NCI-H1105 (cell line): Measurements from ENCODE around the gene SLC5A5.
"Not testable (repeated sequence)": the region's sequence is repeated elsewhere in the genome, so short reads cannot be mapped to it uniquely, and the experiment has no call there.

Experiments
- DNase-seq: peaks from one replicate; lab custom pipeline; 2025; lab: John Stamatoyannopoulos, UW

Gene SLC5A5

DNA sequence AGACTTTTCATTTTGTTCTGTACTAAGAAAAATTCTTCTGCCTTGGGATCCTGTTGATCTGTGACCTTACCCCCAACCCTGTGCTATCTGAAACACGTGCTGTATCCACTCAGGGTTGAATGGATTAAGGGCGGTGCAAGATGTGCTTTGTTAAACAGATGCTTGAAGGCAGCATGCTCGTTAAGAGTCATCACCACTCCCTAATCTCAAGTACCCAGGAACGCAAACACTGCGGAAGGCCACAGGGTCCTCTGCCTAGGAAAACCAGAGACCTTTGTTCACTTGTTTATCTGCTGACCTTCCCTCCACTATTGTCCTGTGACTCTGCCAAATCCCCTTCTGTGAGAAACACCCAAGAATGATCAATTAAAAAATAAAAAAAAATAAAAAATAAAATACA, 47.4 kb downstream of the SLC5A5 start:
- not testable (repeated sequence) for DNase-seq

- DNase-seq, result no peak
Observed at GRCh38 chr19:17920527-17920926, 48.8 kb downstream of the SLC5A5 start.

DNA sequence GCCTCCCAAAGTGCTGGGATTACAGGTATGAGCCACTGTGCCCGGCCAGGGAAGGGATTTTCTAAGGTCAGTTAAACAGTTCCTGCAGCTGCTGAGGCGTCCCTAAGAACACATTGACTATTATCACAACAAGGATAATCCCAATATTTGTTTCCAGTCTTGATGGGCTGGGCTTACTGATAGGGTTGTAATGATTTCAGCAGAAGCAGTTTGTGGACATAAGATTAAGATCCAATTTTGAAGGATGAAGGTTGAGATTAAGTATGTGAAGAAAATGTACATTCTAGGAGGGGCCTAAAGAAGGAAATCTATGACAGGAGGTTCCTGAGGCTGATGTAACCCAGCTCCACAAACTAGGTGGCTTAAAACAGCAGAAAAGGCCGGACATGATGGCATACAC, 50.4 kb downstream of the SLC5A5 start:
- DNase-seq, result no peak

DNA sequence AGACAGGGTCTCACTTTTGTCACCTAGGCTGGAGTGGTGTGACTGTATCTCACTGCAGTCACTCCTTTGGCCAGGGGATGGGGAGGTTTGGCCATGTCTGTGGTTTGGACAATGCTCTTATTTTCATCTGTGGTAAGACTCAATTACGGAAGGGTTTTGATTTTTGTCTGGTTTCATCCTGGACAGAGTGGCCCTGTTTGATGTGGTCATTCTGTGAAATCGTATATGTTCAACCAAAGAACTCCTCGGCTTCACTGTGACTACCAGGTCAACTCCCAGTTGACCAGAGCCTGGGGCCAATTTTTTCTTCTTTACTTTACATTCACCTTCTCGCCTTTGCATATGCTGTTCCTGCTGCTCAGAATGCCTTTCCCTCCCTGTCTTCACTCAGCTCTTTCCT, 54.3 kb downstream of the SLC5A5 start:
- DNase-seq, result no peak

- DNase-seq, result no peak
Observed at GRCh38 chr19:17929056-17929455, 57.3 kb downstream of the SLC5A5 start.

DNA sequence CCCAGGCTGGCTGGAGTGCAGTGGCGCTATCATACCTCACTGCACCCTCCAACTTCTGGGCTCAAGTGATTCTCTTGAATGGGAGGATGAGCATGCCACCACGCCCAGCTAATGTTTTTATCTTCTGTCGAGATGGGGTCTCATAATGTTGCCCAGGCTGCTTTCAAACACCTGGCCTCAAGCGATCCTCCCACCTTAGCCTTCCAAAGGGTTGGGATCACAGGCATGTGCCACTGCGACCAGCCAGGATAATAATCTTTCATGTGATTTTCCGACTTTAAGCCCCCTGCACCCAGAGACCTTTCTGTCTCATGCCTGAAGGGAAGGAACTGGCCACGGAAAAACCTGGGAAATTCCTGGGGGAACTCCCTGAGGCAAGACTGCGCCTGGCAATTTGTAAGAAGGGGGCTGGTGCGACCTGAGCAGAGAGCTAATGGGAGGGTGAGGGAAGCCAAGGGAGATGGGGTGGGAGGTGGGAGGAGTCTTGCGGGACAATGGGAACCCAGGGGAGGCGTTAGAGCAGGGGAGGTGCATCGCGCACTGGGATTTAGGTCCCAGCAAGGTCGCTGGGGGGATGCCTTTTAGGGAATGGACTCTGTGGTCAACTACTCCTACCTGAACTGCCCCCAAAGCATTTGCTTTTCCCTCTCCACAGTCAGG, 59.9 kb downstream of the SLC5A5 start:
- DNase-seq, result peak; percentile 42

- DNase-seq, result peak; percentile 92
Observed at GRCh38 chr19:17932485-17933338, 61.0 kb downstream of the SLC5A5 start, which contains the start of gene CCDC124. Gene CCDC124, plus strand, starts transcription at chr19:17933015. Its CDS starts 3,406 bp downstream, at chr19:17936421.

DNA sequence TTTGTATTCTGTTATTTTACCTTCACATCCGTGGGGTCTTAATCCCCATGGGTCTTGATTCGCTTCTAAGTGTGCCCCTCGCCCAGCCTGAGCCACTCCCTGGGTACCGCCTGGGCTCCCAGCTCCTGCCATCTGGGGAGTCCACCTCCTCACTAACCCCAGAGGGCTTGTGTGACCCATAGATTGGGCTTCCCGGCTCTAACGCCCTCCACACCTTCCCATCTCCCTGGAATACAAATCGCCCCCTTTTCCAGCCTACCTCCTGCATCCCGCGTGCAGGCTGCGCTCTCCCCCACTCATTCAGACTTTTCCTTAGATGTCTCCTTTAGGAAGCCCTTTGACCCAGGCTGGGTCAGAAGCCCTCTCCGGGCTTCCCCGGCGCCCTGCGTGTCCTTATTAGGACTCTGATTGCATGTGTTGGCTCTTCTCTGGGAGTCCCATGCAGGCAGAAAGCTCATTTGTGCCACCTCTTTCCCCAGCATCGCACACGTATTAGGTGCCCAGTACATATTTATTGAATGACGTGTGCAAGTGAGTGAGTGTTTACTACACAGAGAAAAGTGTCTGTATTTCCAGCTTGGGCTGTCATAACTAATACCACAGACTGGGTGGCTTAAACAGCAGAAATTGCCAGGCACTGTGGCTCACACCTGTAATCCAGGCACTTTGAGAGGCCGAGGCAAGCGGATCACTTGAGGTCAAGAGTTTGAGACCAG, 61.8 kb downstream of the SLC5A5 start:
- no peak for DNase-seq

DNA sequence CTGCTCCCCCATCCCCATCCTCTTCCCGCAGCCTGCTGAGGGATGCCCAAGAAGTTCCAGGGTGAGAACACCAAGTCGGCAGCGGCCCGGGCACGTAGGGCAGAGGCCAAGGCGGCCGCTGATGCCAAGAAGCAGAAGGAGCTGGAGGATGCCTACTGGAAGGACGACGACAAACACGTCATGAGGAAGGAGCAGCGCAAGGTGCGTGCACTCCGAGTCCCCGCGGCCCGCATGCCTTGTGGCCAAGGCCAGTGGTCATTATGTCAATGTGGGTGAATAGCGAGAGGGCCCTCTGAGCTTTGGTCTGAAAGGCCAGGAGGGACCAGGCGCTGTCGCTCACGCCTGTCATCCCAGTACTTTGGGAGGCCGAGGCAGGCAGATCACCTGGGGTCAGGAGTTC, 64.6 kb downstream of the SLC5A5 start:
- DNase-seq, result no peak

- no peak for DNase-seq
Observed at GRCh38 chr19:17937371-17937900, 65.7 kb downstream of the SLC5A5 start.

DNA sequence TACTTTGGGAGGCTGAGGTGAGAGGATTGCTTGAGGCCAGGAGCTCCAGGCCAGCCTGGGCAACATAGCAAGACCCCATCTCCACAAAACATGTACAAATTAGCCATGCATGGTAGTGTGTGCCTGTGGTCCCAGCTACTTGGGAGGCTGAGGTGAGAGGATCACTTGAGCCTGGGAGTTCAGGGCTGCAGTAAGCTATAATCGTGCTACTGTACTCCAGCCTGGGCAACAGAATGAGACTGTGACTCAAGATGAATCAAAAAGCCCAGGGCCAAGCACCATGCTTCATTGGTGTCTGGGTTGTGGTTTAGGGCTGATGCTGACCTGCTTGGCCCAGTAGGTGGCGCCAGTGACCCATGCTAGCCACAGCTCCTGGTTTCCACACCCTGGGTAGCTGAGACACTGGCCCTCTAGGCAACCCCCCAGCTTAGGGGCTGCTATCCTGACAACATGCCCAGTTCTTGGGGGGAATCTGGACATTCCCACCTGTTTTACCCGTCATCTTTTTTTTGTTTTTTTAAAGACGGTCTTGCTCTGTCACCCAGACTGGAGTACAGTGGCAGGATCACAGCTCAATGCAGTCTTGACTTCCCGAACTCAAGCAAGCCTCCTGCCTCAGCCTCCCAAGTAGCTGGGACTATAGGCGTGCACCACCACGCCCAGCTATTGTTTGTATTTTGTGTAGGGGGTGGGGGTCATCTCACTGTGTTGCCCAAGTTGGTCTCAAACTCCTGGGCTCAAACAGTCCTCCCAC, 66.5 kb downstream of the SLC5A5 start:
- peak; percentile 30 for DNase-seq

GRCh38 chr19:17942181-17942580, 70.4 kb downstream of the SLC5A5 start:
- DNase-seq, result no peak

DNA sequence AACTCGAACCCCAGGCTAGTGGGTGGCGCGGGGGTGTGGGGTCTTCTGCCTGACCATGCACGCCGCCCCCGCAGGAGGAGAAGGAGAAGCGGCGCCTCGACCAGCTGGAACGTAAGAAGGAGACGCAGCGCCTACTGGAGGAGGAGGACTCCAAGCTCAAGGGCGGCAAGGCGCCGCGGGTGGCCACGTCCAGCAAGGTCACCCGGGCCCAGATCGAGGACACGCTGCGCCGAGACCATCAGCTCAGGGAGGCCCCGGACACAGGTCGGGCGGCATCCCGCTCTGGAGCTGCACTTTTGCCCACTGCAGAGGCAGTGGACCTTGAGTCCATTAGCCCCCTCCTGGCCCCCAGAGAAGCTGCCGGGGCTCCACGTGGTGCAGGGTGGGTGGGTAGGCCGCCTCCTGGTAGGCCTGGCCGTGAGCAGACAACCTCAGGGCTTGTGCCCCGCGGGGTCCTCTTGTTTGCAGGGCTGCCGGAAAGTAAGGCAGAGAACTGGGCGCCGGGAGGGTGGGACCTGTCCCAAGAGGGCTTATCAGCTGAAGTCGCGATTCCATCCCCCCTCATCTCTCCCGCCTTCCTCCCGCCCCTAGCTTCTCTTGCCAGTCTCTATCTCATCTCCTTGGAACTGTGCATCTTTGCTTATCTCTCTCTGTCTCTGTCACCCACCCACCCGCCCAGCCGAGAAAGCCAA, 71.0 kb downstream of the SLC5A5 start:
- DNase-seq, result no peak

DNA sequence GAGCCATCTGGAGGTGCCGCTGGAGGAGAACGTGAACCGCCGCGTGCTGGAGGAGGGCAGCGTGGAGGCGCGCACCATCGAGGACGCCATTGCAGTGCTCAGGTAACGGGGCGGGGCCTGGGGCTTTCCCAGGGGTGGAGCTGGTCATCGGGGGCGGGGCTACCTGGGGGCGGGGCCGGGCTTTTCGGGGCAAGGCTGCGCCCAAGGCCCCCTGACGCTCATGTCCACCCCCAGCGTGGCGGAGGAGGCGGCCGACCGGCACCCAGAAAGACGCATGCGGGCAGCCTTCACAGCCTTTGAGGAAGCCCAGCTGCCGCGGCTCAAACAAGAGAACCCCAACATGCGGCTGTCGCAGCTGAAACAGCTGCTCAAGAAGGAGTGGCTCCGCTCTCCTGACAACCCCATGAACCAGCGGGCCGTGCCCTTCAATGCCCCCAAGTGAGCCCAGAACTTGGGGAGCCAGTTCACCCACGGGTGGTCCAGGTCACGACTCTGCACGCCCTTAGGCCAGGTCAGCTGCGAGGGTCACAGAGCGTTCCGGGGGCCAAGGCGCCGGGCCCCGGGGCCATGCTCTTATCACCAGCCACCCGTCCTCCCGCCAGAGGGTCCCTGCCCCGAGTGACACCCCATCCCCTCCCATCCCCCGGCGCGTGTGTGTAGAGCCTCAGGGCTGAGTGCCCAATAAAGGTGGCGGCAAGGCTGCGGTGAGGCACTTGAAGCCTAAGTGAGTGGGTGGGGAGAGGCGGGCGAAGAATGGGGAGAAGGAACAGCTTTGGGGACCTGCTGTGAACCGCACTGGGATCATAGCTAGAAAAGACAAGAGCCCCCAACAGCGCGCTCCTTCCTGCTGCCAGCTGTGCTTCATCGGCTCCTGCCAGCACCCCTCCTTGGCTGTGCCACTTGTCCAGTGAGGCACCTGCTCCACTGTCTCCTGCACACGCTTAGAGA, 71.8 kb downstream of the SLC5A5 start:
- DNase-seq, result no peak

DNA sequence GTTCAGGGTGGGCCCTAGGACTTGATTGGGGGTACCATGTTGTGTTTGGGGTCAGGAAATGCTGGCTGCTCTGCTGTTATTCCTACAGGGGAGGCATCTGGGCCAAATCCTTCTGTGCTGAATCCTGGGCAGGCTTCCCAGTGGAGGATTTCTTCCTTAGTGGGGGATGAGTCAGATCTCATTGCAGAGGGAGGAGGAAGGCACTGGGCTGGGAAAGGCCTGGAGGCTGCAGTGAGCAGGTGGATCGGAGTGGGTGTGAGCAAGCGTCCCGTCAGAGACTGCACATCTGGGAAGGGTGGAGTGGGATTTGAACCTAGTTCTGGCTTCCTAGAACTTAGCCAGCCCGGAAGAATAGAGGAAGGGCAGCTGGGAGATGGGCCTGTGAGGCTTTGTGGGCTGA, 72.6 kb downstream of the SLC5A5 start:
- no peak for DNase-seq
